Motor neuron (in vitro differentiated cells): ENCODE results near the gene PCDHGA5. TPM values are rescaled to one million over a fixed set of nuclear protein-coding genes. Genes with fewer than 3 reads are reported as not detected.
"Not testable (repeated sequence)": the region's sequence is repeated elsewhere in the genome, so short reads cannot be mapped to it uniquely, and the experiment has no call there.

ENCODE experiments used
- ATAC-seq, 8 experiments: fragments of 200-7000 bp; cut with Tn5 transposase; replicated peaks in 6 of 8; 2 replicates each; pipeline ENCODE4 v1.8.0; 2021; ENCODE audit warnings: mild to moderate bottlenecking in 8 of 8, moderate library complexity in 8 of 8
- H3K27ac ChIP-seq, 2 donors: fragments of 250-450 bp; sonication (Bioruptor Pico); 2 replicates each; pipeline ENCODE4 v1.9.0; 2021; ENCODE audit warnings: antibody characterized with exemption in 2 of 2, mild to moderate bottlenecking in 2 of 2, moderate library complexity in 1 of 2
- H3K4me1 ChIP-seq, 2 donors: fragments of 250-450 bp; sonication (Bioruptor Pico); replicated peaks in 1 of 2; 2 replicates each; pipeline ENCODE4 v1.6.1; 2021; ENCODE audit warnings: antibody characterized with exemption in 2 of 2, mild to moderate bottlenecking in 2 of 2, moderate library complexity in 1 of 2
- H3K4me3 ChIP-seq, 5 donors: fragments of 250-450 bp; sonication (Bioruptor Pico); 2 replicates each; pipeline ENCODE4 v1.9.0; 2021; ENCODE audit warnings: antibody characterized with exemption in 5 of 5, mild to moderate bottlenecking in 5 of 5, moderate library complexity in 4 of 5
- WGBS, 10 experiments: fragments of 450-650 bp; shearing (Covaris generic); methylation state at CpG; one replicate each; pipeline ENCODE4 v1.0.0; 2022; 5-methylcytosine and 5-hydroxymethylcytosine counted together
- in situ Hi-C, 9 experiments: fragments of 400-800 bp; cut with MboI; loops; one replicate each; pipeline ENCODE4 v1.15.0; 2021; ENCODE audit warnings: low sequenced_read_pairs in 9 of 9, low pct_unique_long_range_greater_than_20kb in 2 of 9; ENCODE audit not compliant: unreplicated experiment in 9 of 9
- total RNA-seq, 8 experiments: library from RNA; unstranded; fragments of 300-600 nt; gene quantifications; 2 replicates each; pipeline versions ENCODE4 v1.2.3 to v1.2.4, GENCODE V29; 2022

PCDHGA5 gene
- total RNA-seq, 8 experiments from 2014 or later = 0.16 to 5.2 (median 0.50) TPM

- Histone ChIP-seq H3K4me1 (no peaks in the 10 kb centered on the region), H3K4me3 (no peak overlapping the region), H3K27ac (no peak overlapping the region)
- in situ Hi-C loops = loop anchor here in 6 of 9 experiments (10.0 to 25.0 kb wide), 3 partner anchors 125 to 163 kb away; no protein-coding TSS in a partner anchor
- ATAC-seq = no peak
- WGBS, 10 experiments = 20 to 100% (median 92%) methylated on average over 2 to 31 of the region's 61 CpGs; no CpG with 5 or more reads in 3 of the 10 experiments
Observed at GRCh38 chr5:141399555-141400258, 35.7 kb downstream of the PCDHGA5 start.

- peak in 2 of 8 experiments; percentile 68 to 88 for ATAC-seq
- 13 to 95% (median 80%) methylated on average over 3 to 26 of the region's 27 CpGs; no CpG with 5 or more reads in 1 of the 10 experiments for WGBS, 10 experiments
- Histone ChIP-seq H3K4me3 (no peak within 1 kb of the TSS), H3K4me1 (no peaks in the 10 kb centered on the region), H3K27ac (no peak within 1 kb of the TSS)
- in situ Hi-C loops = loop anchor here in 6 of 9 experiments (10.0 to 25.0 kb wide), 3 partner anchors 122 to 160 kb away; no protein-coding TSS in a partner anchor
Observed at GRCh38 chr5:141402553-141403243, 38.7 kb downstream of the PCDHGA5 start, which contains the start of gene PCDHGA9. Gene PCDHGA9 (plus strand): TSS chr5:141402778. CDS start chr5:141402953, 175 bp downstream.

GRCh38 chr5:141403387-141403786, 39.4 kb downstream of the PCDHGA5 start:
- H3K4me3 ChIP-seq = no peak overlapping the region
- in situ Hi-C loops = loop anchor here in 6 of 9 experiments (10.0 to 25.0 kb wide), 3 partner anchors 121 to 159 kb away; no protein-coding TSS in a partner anchor

GRCh38 chr5:141407790-141408505, 44.0 kb downstream of the PCDHGA5 start, which contains the start of gene PCDHGB6:
Gene PCDHGB6 (plus strand): TSS chr5:141408021. CDS start chr5:141408203, 182 bp downstream.
- 10 to 60% (median 22%) methylated on average over 1 to 23 of the region's 51 CpGs; no CpG with 5 or more reads in 3 of the 10 experiments for WGBS, 10 experiments
- Histone ChIP-seq H3K27ac (peak within 1 kb of the TSS; percentile 90 to 94), H3K4me1 (peaks cover 11 to 15% of the 10 kb centered on the region in 2 donors), H3K4me3 (peak within 1 kb of the TSS; percentile 45 to 92 (median 69))
- in situ Hi-C loops = loop anchor here in 6 of 9 experiments (10.0 to 25.0 kb wide), 3 partner anchors 117 to 154 kb away; no protein-coding TSS in a partner anchor
- ATAC-seq = peak in 7 of 8 experiments; percentile 37 to 100 (median 98)

More at GRCh38 chr5:141403387-141403786, 39.4 kb downstream of the PCDHGA5 start:
- no peaks in the 10 kb centered on the region for H3K4me1 ChIP-seq
- WGBS, 10 experiments = 28 to 100% (median 90%) methylated on average over 1 to 21 of the region's 22 CpGs; no CpG with 5 or more reads in 1 of the 10 experiments
- ATAC-seq = no peak
- H3K27ac ChIP-seq = no peak overlapping the region

GRCh38 chr5:141409598-141410306, 45.8 kb downstream of the PCDHGA5 start:
- Histone ChIP-seq H3K4me1 (peaks cover 11 to 15% of the 10 kb centered on the region in 2 donors), H3K27ac (no peak overlapping the region), H3K4me3 (peak overlapping the region in 3 of 5 donors; percentile 11 to 72 (median 45))
- in situ Hi-C loops = loop anchor here in 7 of 9 experiments (10.0 to 25.0 kb wide), 4 partner anchors 115 to 155 kb away; no protein-coding TSS in a partner anchor
- WGBS, 10 experiments = 0 to 100% (median 94%) methylated on average over 1 to 27 of the region's 64 CpGs; no CpG with 5 or more reads in 3 of the 10 experiments
- no peak for ATAC-seq

- 57 to 100% (median 95%) methylated on average over 1 to 3 of the region's 3 CpGs; no CpG with 5 or more reads in 1 of the 10 experiments for WGBS, 10 experiments
- in situ Hi-C loops = loop anchor here in 6 of 9 experiments (10.0 to 25.0 kb wide), 3 partner anchors 126 to 153 kb away; no protein-coding TSS in a partner anchor
- H3K27ac ChIP-seq = no peak overlapping the region
- ATAC-seq = no peak
- H3K4me1 ChIP-seq = peaks cover 11 to 15% of the 10 kb centered on the region in 2 donors
- peak overlapping the region in 3 of 5 donors; percentile 18 to 24 (median 23) for H3K4me3 ChIP-seq
Observed at GRCh38 chr5:141411575-141411974, 47.6 kb downstream of the PCDHGA5 start.

GRCh38 chr5:141412854-141413539, 49.0 kb downstream of the PCDHGA5 start, which contains the start of gene PCDHGA10:
Gene PCDHGA10 (plus strand): TSS chr5:141412987. CDS start chr5:141413176, 189 bp downstream.
- WGBS, 10 experiments = 6 to 93% (median 62%) methylated on average over 3 to 26 of the region's 31 CpGs; no CpG with 5 or more reads in 2 of the 10 experiments
- in situ Hi-C loops = loop anchor here in 6 of 9 experiments (10.0 to 25.0 kb wide), 3 partner anchors 124 to 152 kb away; no protein-coding TSS in a partner anchor
- Histone ChIP-seq H3K27ac (no peak within 1 kb of the TSS), H3K4me1 (peaks cover 11 to 15% of the 10 kb centered on the region in 2 donors), H3K4me3 (peak within 1 kb of the TSS in 4 of 5 donors; percentile 15 to 40 (median 24))
- peak in 5 of 8 experiments; percentile 27 to 60 (median 56) for ATAC-seq

- no peak overlapping the region for H3K27ac ChIP-seq
Observed at GRCh38 chr5:141413540-141414069, 49.6 kb downstream of the PCDHGA5 start.

GRCh38 chr5:141414548-141415274, 50.7 kb downstream of the PCDHGA5 start:
- not testable (repeated sequence) for H3K4me3 ChIP-seq, H3K4me1 ChIP-seq, H3K27ac ChIP-seq, ATAC-seq
- in situ Hi-C loops = loop anchor here in 6 of 9 experiments (10.0 to 25.0 kb wide), 3 partner anchors 123 to 150 kb away; no protein-coding TSS in a partner anchor
- WGBS, 10 experiments = 29 to 97% (median 88%) methylated on average over 1 to 7 of the region's 46 CpGs; no CpG with 5 or more reads in 6 of the 10 experiments

More at GRCh38 chr5:141413540-141414069, 49.6 kb downstream of the PCDHGA5 start:
- peak overlapping the region in 2 of 5 donors; percentile 25 to 40 for H3K4me3 ChIP-seq
- in situ Hi-C loops = loop anchor here in 6 of 9 experiments (10.0 to 25.0 kb wide), 3 partner anchors 124 to 151 kb away; no protein-coding TSS in a partner anchor
- ATAC-seq = peak in 1 of 8 experiments; percentile 8
- 14 to 97% (median 65%) methylated on average over 2 to 18 of the region's 25 CpGs; no CpG with 5 or more reads in 1 of the 10 experiments for WGBS, 10 experiments
- peaks cover 9 to 15% of the 10 kb centered on the region in 2 donors for H3K4me1 ChIP-seq

- WGBS, 10 experiments = 50 to 100% (median 93%) methylated on average over 1 to 9 of the region's 24 CpGs
- H3K4me1 ChIP-seq, ATAC-seq, H3K27ac ChIP-seq, H3K4me3 ChIP-seq: not testable (repeated sequence)
- in situ Hi-C loops = loop anchor here in 6 of 9 experiments (10.0 to 25.0 kb wide), 3 partner anchors 122 to 150 kb away; no protein-coding TSS in a partner anchor
Observed at GRCh38 chr5:141415275-141415618, 51.3 kb downstream of the PCDHGA5 start.
